AG10803 (cell line): ENCODE data around the gene TTLL6.
A peak's percentile ranks its signal among the peaks of the same experiment; 100 is the strongest.
"Not testable (repeated sequence)": the region's sequence is repeated elsewhere in the genome, so short reads cannot be mapped to it uniquely, and the experiment has no call there.

Source experiments
- DNase-seq: peaks from one replicate; pipeline ENCODE4 v3.0.0; 2010; ENCODE audit warnings: low read depth
- H3K4me3 ChIP-seq: 2 replicates; pipeline ENCODE4 v1.5.1; 2011; ENCODE audit warnings: mild to moderate bottlenecking, low read length, control low read depth
- TF ChIP-seq, protein P1 (sequence below): conservative IDR thresholded peaks from 2 replicates; pipeline ENCODE4 v1.5.1; 2011; ENCODE audit warnings: mild to moderate bottlenecking, low read length, control low read depth, inconsistent platforms

Gene TTLL6

DNA sequence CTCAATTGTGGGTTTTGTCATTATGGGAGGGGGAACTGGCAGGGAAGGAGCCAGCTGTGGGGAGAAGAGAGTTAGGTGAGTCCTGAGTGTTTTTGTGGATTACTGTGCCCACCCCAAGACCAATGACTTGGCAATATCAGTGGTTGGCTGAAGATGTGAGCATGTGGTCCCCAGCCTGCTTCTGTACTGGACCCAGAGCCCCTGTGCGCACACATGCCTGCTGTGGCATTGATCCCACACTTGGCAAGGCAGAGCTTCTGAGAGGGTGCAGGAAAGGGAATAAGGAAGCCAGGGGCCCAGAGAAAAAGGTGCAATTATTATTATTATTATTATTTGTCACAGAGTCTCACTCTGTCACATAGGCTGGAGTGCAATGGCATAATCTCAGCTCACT is 96.0 kb downstream of the TTLL6 start:
- no peak overlapping the region for H3K4me3 ChIP-seq
- DNase-seq = no peak
- TF ChIP-seq, protein P1, sequence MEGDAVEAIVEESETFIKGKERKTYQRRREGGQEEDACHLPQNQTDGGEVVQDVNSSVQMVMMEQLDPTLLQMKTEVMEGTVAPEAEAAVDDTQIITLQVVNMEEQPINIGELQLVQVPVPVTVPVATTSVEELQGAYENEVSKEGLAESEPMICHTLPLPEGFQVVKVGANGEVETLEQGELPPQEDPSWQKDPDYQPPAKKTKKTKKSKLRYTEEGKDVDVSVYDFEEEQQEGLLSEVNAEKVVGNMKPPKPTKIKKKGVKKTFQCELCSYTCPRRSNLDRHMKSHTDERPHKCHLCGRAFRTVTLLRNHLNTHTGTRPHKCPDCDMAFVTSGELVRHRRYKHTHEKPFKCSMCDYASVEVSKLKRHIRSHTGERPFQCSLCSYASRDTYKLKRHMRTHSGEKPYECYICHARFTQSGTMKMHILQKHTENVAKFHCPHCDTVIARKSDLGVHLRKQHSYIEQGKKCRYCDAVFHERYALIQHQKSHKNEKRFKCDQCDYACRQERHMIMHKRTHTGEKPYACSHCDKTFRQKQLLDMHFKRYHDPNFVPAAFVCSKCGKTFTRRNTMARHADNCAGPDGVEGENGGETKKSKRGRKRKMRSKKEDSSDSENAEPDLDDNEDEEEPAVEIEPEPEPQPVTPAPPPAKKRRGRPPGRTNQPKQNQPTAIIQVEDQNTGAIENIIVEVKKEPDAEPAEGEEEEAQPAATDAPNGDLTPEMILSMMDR = no peak

DNA sequence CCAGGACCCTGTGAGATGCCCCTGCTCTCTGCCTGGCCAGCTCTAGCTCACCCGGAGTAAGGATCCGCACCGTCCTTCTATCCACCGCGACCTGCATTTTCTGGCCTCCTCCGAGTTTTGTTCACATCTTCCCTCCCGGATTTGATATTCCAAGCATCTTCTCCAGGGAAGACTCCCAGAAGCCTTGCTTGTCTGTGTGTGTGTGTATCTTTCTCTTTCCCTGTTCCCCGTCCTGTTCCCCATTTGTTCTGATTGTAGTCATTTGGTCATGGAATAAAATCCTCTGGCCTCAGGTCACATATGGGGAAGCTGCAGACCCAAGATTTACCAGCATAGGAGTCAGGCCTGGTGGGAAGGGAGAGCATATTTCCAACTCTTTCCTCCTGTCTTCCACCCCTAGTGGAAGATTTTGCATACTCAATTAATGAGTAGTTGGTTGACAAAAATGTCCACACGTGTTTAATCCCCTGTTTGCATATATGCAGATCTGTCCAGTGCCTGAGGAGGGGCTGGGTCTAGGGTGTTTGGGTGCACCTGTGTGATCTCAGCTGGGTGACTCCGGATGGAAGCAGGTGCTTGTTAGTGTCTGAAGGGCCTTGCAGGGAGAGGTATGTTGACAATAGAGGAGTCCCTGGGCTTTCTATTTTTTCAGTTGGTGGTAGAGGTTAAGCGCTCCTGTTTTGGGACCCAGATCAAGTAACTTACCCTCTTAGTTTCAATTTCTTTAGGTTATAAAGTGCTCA is 96.6 kb downstream of the TTLL6 start:
- TF ChIP-seq, protein P1 = no peak
- no peak for DNase-seq
- H3K4me3 ChIP-seq = no peak overlapping the region

DNA sequence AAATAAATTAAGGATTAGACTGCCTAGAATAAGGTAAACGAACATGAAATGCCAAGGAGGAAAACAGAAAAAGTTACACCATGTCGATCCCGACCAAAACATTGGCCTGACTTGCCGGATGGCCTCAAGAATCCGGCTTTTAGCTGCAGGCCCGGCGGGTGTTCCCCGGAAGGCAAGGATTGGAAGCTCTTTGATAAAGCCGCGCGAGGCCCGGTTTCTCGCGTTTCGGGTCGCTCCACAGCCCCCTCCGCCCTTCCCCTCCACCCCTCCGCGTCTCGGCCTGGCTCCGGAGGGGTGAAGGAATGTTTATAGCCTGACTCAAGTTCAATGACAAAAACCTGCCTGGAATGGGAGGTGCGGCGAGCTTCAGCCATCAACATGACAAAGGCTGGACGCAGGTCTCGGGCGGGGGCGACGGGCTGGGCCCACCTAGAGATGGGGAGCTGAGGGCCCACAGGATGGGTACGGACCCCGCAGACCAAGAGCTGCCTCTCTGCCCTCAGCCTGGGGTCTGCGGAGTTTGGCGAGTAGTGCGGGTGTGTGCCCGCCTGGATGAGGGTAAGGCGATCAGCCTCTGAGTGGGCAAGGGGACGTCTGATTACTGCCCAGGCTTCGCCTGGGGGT is 97.3 kb downstream of the TTLL6 start:
- H3K4me3 ChIP-seq = no peak overlapping the region
- DNase-seq = no peak

DNA sequence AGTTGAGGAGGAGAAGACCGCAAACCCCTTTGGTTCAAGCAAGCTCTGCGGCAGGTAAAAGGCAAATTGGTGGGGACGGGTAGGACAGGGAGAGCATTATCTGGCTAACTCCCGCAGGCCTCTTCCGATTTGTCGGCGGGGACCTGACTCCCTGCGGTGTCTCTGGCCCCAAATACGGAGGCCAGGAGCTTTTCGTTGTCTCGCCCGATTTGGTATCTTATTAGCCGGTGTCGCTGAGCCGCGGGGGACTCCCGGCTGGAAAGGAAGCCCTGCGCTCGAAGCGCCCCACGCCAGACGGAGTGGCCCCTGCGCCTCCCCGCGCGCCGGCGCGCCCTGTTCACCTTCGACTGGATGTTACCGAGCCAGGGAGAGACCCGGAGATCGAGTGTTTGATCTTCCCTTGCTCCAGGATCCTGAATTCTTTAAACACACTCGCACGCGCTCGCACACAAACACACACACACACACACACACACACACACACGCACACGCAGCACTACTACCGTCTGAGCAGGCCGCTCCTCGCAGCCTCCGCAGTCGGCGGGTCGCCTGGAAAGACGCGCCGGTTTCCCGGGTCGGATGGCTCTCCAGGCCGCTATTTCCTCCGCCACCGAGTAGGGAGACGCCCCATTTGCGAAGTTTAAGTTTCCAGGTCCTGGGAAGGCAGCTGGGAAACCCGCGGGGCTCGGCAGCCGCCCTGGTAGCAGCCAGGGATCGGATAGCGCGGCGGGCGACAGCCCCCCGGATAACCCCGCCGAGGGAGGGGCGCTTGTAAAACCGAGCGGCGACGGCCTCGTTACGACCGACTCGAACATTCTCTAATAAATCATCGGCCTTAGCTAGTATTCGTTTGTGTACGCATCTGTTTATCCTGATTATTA is 98.0 kb downstream of the TTLL6 start:
- TF ChIP-seq, protein P1 = no peak
- H3K4me3 ChIP-seq = no peak overlapping the region
- peak; percentile 16 for DNase-seq

More for the DNA sequence above, 97.3 kb downstream of the TTLL6 start:
- TF ChIP-seq, protein P1 = no peak

DNA sequence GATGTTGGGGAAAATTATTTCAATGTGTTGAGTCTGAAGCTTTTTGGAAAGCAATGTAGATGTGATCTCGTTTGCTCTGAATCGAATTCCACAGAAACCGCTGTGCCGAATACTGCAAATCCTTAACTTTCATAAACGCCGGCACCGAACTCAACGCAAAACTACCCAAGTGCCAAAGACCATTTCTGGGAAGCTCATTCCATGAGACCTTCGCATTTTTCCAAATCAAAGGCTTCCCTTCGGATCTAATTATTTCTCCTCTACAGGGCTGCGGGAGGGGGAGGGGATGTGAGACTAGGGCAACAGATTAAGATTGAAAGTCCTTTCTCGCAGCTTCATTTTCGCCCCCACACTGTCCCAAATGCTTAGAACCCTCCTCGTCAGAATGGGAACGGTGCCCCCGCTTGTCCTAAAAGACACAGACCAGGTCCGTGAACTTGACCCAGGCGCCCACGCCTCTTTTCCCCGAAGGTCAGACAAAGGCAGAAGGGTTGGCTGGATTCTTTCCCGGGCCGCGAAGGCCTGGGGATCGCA is 98.7 kb downstream of the TTLL6 start:
- TF ChIP-seq, protein P1 = no peak
- no peak for DNase-seq
- no peak overlapping the region for H3K4me3 ChIP-seq

DNA sequence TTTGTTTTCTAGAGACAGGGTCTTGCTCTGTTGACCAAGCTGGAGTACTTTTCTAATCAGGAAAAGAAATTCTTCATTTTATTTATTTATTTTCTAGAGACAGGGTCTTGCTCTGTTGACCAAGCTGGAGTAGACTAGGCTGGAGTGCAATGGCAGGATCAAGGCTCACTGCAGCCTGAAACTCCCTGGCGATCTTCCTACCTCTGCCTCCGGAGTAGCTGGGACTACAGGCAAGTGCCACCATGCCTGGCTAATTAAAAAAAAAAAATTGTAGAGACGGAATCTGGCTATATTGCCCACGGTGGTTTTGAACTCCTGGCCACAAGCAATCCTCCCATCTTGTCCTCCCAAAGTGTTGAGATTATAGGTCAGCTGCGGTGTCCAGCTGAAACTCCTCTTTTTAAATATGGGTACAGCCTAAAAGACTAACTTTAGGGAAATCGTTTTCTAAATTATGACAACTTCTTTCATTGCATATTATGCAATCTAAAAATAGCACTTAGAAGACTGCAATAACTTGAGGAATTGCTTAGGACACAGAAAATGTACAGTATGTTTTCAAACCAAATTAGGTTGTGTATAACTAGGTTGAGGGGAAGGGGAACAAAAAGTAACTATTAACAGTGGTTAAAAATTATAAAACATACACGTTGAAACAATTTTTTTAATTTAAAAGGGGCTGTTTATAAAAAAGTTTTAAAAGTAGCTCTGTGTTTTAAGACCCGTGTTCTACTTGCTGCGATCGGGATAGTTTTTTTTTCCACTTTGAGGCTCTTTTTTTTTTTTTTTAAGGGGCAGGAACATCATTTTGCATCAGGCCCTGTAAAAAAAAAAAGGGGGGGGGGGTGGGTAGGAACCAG is 99.4 kb downstream of the TTLL6 start:
- no peak overlapping the region for H3K4me3 ChIP-seq
- TF ChIP-seq, protein P1 = no peak
- no peak for DNase-seq

DNA sequence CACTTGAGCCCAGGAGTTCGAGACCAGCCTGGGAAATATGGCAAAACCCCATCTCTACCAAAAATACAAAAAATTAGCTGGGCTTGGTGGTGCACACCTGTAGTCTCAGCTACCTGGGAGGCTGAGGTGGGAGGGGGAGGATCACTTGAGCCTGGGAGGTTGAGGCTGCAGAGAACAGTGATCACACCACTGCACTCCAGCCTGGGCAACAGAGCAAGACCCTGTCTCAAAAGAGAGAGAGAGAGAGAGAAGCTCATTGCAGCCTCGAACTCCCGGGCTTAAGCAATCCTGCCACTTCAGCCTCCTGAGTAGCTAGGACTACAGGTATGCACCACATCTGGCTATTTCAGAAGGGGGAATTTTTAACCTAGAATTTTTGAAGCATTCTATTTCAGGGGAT is 100.5 kb downstream of the TTLL6 start:
- DNase-seq, H3K4me3 ChIP-seq: not testable (repeated sequence)
